ENCODE data around the gene DUX4. TPM values are rescaled to one million over a fixed set of nuclear protein-coding genes. Genes with fewer than 3 reads are reported as not detected.

DUX4 gene
- total RNA-seq, result not detected in 2 replicates

DNA sequence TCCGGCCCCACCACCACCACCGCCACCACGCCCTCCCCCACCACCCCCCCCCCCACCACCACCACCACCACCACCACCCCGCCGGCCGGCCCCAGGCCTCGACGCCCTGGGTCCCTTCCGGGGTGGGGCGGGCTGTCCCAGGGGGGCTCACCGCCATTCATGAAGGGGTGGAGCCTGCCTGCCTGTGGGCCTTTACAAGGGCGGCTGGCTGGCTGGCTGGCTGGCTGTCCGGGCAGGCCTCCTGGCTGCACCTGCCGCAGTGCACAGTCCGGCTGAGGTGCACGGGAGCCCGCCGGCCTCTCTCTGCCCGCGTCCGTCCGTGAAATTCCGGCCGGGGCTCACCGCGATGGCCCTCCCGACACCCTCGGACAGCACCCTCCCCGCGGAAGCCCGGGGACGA lies at the start of gene DUX4:
TSS of gene DUX4 (plus strand) at position 347 of the 400 bp plus-strand sequence. CDS start at position 347, 0 bp downstream.

Small RNA genes within 50 kb of the gene (small RNA-seq; reads per million reads assigned to genes)
- not detected for gene AC215524.1

Other genes starting within 250 kb of the DUX4 start
- gene FRG1, start 232.9 kb upstream of the DUX4 start, total RNA-seq, result 42.6 and 51.6 TPM in 2 replicates
- not detected in 2 replicates for gene FRG2, start 146.5 kb upstream of the DUX4 start, total RNA-seq
- gene DBET, start 109.3 kb upstream of the DUX4 start, total RNA-seq, result not detected in 2 replicates

Data from articular chondrocyte of knee joint (primary cell).